RWPE2 (cell line): ENCODE data around the gene UNC13A.

ENCODE experiments used
- ATAC-seq: fragments of 200-7000 bp; cut with Tn5 transposase; 3 replicates; pipeline ENCODE4 v1.9.1; 2021; ENCODE audit warnings: low read depth
- DNase-seq: peaks from one replicate; pipeline ENCODE4 v3.0.0-alpha.2; 2020; ENCODE audit warnings: low spot score
- H3K27ac ChIP-seq: fragments of 450-650 bp; 2 replicates; pipeline ENCODE4 v1.5.1; 2017; ENCODE audit warnings: mild to moderate bottlenecking; ENCODE audit not compliant: poor library complexity, severe bottlenecking
- H3K27me3 ChIP-seq: fragments of 250-450 bp; sonication (Bioruptor Pico); 2 replicates; pipeline ENCODE4 v1.5.1; 2021; ENCODE audit warnings: mild to moderate bottlenecking, moderate library complexity; ENCODE audit not compliant: insufficient read depth, poor library complexity, severe bottlenecking
- H3K36me3 ChIP-seq: fragments of 250-450 bp; sonication (Bioruptor Pico); 2 replicates; pipeline ENCODE4 v1.5.1; 2020; ENCODE audit warnings: low read depth, mild to moderate bottlenecking, moderate library complexity
- H3K4me1 ChIP-seq: fragments of 250-450 bp; sonication (Bioruptor Pico); 2 replicates; pipeline ENCODE4 v1.5.1; 2021; ENCODE audit warnings: mild to moderate bottlenecking, moderate library complexity; ENCODE audit not compliant: insufficient read depth, poor library complexity, severe bottlenecking
- H3K4me3 ChIP-seq: fragments of 250-450 bp; sonication (Bioruptor Pico); 2 replicates; pipeline ENCODE4 v1.5.1; 2021; ENCODE audit warnings: mild to moderate bottlenecking, moderate library complexity; ENCODE audit not compliant: severe bottlenecking
- H3K9me3 ChIP-seq: fragments of 250-450 bp; sonication (Bioruptor Pico); 2 replicates; pipeline ENCODE4 v1.5.1; 2021; ENCODE audit warnings: mild to moderate bottlenecking, moderate library complexity; ENCODE audit not compliant: severe bottlenecking
- CTCF ChIP-seq: fragments of 450-650 bp; IDR thresholded peaks from one replicate; pipeline ENCODE4 v1.5.1; 2017; ENCODE audit warnings: mild to moderate bottlenecking, moderate library complexity; ENCODE audit not compliant: poor library complexity, severe bottlenecking

The UNC13A gene

DNA sequence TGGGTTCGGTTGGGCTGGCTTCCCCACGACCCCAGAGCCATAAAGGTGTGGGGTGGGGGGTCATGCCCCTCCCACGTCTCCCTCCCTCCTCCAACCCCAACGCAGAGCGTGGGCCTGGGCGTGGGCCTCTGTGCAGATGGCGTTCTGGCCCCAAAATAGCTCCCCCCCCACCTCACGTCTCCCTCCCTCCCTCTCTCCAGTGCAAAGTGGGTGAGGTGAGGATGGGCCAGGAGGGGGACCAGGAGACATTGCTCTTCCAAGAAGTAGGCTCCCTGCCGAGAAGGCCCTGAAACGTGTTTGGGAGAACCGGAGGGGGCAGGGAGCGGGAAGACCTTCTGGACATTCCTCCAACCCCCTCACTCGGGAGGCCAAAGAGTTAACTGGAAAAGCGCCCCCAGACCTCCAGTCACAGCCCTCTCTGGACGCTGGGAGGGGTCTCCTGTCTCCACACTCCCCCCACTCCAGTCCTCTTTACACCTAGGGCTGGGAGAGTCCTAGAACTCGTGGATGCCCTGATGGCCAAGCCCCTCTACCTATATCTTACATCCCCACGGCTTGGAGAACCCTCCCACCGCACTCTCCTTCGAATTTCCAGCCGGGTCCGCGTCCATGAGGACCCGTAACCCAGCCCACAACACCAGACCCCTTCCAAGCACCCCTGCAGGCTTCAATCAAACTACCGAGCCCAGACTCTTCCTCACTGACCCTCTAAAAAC lies 855 bp downstream of the UNC13A start:
- ATAC-seq (no peak), DNase-seq (no peak)
- Histone ChIP-seq H3K27me3 (peaks cover 23% of the 10 kb centered on the region), H3K36me3 (no peaks in the 10 kb centered on the region), H3K4me1 (no peaks in the 10 kb centered on the region), H3K27ac (no peak overlapping the region), H3K9me3 (no peaks in the 10 kb centered on the region), H3K4me3 (no peak overlapping the region)
- no peak for TF ChIP-seq CTCF

GRCh38 chr19:17686592-17687024 lies 1.5 kb downstream of the UNC13A start:
- peaks cover 23% of the 10 kb centered on the region for H3K27me3 ChIP-seq
- no peaks in the 10 kb centered on the region for H3K36me3 ChIP-seq
- no peaks in the 10 kb centered on the region for H3K4me1 ChIP-seq
- DNase-seq (no peak), ATAC-seq (peak; percentile 12; the same call in 1 of the 3 replicates)
- H3K27ac ChIP-seq, result no peak overlapping the region
- H3K9me3 ChIP-seq, result no peaks in the 10 kb centered on the region
- no peak for TF ChIP-seq CTCF
- H3K4me3 ChIP-seq, result no peak overlapping the region

DNA sequence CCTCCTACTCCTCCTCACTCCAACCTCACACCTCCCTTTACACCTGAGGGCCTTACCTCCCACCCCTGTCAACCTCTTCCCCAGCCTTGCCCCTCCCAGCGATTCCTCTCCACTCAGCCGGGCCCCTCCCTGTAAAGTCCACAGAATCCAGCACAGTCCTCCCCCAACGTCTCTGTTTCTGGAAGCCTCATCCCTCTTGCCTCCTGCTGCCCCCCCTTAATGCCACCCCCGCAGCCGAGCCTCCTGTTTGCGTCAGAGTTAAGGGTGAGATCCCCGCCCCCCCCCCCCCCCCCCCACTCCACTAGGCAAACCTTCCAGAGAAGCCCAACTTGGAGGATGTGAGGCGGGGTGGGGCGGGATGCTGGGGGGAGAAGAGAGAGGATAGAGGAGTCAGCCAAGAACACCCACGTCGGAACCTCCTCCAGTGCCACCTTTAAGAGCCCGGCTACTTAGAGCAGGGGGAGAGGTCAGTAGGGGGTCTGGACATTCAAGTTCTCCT lies 2.1 kb downstream of the UNC13A start:
- Histone ChIP-seq H3K27ac (no peak overlapping the region), H3K4me3 (no peak overlapping the region), H3K36me3 (no peaks in the 10 kb centered on the region), H3K27me3 (peaks cover 23% of the 10 kb centered on the region), H3K9me3 (no peaks in the 10 kb centered on the region), H3K4me1 (no peaks in the 10 kb centered on the region)
- TF ChIP-seq CTCF, result no peak
- no peak for ATAC-seq
- DNase-seq, result no peak

- ATAC-seq (no peak), DNase-seq (no peak)
- Histone ChIP-seq H3K9me3 (no peaks in the 10 kb centered on the region), H3K36me3 (no peaks in the 10 kb centered on the region), H3K4me1 (no peaks in the 10 kb centered on the region), H3K27me3 (peaks cover 24% of the 10 kb centered on the region), H3K4me3 (no peak overlapping the region), H3K27ac (no peak overlapping the region)
- TF ChIP-seq CTCF, result no peak
These were observed 2.6 kb downstream of the UNC13A start for GRCh38 chr19:17685451-17686022.

DNA sequence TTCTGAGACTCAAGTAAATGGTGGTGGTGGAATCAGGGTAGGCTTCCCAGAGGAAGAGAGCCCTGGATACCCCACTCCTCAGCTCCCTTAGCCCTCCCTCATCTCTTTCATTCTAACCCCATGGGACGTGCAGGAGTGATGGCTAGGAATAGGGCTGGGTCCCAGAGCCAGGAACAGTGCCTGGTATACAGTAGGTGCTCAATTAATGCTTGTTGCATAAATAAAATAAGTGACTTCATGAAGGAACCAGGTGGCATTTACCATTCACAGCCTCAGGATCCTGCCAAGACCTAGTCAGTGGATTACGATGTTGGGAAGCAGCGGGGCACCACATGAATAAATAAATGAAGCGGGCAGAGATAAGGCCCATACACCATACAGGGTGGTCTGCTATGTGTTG lies 3.9 kb downstream of the UNC13A start:
- H3K27ac ChIP-seq, result no peak overlapping the region
- H3K9me3 ChIP-seq, result no peaks in the 10 kb centered on the region
- H3K27me3 ChIP-seq, result peaks cover 33% of the 10 kb centered on the region
- no peak for TF ChIP-seq CTCF
- no peaks in the 10 kb centered on the region for H3K4me1 ChIP-seq
- H3K36me3 ChIP-seq, result no peaks in the 10 kb centered on the region
- no peak for DNase-seq
- no peak for ATAC-seq
- H3K4me3 ChIP-seq, result no peak overlapping the region
